Panc1 (cell line): Measurements from ENCODE around the gene SLC44A3.

ENCODE experiments used
- POLR2AphosphoS5 ChIP-seq: IDR thresholded peaks from 2 replicates; pipeline ENCODE4 v1.6.1; 2012; ENCODE audit warnings: mild to moderate bottlenecking, low read depth, low read length, moderate library complexity
- SIN3A ChIP-seq: IDR thresholded peaks from 2 replicates; pipeline ENCODE4 v1.6.1; 2012; ENCODE audit warnings: low read depth, mild to moderate bottlenecking, low read length, moderate library complexity, borderline replicate concordance; ENCODE audit not compliant: insufficient read depth
- TF ChIP-seq, protein P1 (sequence below): fragments of 450-650 bp; IDR thresholded peaks from 2 replicates; pipeline ENCODE4 v1.5.1; 2017; ENCODE audit warnings: mild to moderate bottlenecking
- TF ChIP-seq, protein P2 (sequence below), 2 experiments: IDR thresholded peaks; 2 replicates each; pipeline ENCODE4 v1.6.1; 2011 to 2012; ENCODE audit warnings: low read depth in 2 of 2, control low read depth in 1 of 2, low read length in 1 of 2, mild to moderate bottlenecking in 1 of 2, moderate library complexity in 1 of 2; ENCODE audit not compliant: insufficient read depth in 1 of 2

GRCh38 chr1:94864821-94865220, 44.7 kb downstream of the SLC44A3 start:
- TF ChIP-seq, protein P1, sequence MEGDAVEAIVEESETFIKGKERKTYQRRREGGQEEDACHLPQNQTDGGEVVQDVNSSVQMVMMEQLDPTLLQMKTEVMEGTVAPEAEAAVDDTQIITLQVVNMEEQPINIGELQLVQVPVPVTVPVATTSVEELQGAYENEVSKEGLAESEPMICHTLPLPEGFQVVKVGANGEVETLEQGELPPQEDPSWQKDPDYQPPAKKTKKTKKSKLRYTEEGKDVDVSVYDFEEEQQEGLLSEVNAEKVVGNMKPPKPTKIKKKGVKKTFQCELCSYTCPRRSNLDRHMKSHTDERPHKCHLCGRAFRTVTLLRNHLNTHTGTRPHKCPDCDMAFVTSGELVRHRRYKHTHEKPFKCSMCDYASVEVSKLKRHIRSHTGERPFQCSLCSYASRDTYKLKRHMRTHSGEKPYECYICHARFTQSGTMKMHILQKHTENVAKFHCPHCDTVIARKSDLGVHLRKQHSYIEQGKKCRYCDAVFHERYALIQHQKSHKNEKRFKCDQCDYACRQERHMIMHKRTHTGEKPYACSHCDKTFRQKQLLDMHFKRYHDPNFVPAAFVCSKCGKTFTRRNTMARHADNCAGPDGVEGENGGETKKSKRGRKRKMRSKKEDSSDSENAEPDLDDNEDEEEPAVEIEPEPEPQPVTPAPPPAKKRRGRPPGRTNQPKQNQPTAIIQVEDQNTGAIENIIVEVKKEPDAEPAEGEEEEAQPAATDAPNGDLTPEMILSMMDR, result no peak
- TF ChIP-seq POLR2AphosphoS5 (no peak), SIN3A (no peak)
- TF ChIP-seq, protein P2, sequence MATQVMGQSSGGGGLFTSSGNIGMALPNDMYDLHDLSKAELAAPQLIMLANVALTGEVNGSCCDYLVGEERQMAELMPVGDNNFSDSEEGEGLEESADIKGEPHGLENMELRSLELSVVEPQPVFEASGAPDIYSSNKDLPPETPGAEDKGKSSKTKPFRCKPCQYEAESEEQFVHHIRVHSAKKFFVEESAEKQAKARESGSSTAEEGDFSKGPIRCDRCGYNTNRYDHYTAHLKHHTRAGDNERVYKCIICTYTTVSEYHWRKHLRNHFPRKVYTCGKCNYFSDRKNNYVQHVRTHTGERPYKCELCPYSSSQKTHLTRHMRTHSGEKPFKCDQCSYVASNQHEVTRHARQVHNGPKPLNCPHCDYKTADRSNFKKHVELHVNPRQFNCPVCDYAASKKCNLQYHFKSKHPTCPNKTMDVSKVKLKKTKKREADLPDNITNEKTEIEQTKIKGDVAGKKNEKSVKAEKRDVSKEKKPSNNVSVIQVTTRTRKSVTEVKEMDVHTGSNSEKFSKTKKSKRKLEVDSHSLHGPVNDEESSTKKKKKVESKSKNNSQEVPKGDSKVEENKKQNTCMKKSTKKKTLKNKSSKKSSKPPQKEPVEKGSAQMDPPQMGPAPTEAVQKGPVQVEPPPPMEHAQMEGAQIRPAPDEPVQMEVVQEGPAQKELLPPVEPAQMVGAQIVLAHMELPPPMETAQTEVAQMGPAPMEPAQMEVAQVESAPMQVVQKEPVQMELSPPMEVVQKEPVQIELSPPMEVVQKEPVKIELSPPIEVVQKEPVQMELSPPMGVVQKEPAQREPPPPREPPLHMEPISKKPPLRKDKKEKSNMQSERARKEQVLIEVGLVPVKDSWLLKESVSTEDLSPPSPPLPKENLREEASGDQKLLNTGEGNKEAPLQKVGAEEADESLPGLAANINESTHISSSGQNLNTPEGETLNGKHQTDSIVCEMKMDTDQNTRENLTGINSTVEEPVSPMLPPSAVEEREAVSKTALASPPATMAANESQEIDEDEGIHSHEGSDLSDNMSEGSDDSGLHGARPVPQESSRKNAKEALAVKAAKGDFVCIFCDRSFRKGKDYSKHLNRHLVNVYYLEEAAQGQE (IDR thresholded peaks at IDR 0.05; ENCODE audit: insufficient read depth in 1 of 2, low read depth in 2 of 2, low read length in 1 of 2), result no peak
